CD4-positive, alpha-beta T cell treated with Interleukin-15 for 1 hour (primary cell): Measurements from ENCODE around the gene GOLGA6L7.
"Not testable (repeated sequence)": the region's sequence is repeated elsewhere in the genome, so short reads cannot be mapped to it uniquely, and the experiment has no call there.

Source experiments
- DNase-seq: peaks from one replicate; pipeline ENCODE4 v3.0.0-alpha.2; 2020

GOLGA6L7 gene

DNA sequence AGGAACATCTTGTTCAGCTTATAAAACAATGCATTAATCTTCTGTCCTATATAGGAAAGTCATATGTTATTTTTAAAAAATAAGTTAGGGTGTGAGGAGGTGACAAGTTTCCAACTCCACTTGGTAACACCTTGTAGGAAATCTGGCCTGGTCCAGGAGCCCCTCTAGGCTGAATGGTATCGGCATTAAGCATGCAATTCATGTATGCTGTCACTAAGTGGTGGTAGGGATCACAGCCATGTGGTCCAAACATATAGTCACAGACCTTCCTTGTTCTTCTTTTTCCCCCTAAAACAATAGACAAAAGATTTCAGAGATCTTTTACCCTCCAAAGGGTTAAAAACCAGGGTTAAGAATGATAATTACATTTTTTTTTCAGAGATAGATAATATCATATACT, 33.2 kb upstream of the GOLGA6L7 start:
- DNase-seq: no peak

DNA sequence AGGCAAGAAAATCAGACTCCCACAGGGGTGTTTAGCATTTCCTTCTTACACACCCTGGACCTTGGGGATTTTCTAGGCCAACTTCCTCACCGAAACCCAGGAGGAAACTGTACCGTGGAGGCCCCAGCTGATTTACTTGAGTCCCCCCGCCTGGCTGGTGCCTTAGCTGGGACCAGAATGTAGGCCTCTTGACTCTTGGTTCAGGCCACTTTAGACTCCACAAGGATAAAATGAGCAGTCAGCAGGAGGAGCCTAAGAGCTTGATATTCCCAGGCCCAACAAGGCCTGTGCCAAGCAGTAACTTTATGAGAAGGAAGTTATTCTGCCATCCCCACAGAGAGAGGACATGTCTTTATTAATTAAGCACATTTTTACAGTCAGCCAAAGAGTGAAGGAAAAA, 32.7 kb upstream of the GOLGA6L7 start:
- no peak for DNase-seq

DNA sequence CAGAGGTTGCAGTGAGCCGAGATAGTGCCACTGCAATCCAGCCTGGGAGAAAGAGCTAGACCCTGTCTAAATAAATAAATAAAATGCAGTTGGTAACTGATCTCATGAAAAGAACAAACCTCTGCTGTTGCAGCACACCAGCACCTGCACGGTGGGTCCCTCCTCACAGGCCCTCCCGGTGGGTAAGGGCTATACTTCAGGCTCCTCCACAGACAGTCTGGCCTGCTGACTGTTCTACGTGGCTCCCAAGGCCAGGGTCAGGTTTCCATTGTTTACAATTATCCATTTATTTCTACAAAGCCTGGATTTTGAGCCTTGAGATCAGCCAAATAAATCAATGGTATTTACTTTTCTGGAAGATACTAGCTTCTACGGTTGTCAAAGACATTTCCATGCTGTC, 32.2 kb upstream of the GOLGA6L7 start:
- no peak for DNase-seq

DNA sequence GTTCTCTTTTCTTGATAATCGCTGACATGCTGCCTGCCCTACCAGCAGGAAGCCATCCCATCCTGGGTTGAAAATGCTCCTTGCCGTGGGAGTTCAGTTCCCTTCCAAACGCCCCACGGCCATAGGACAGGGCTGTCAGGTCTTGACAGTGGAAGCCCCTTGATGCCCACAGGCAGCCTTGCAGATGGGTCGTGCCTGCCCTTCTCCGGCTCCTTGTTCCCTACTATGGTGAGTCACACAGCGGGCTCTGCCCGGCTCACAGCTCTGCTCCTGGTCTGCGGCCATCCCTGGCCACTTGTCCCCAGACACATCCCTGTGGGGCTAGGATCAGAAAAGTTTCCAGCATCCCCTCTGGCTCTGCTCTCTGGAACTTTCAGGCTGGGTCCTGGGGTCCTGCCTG, 31.1 kb upstream of the GOLGA6L7 start:
- no peak for DNase-seq

DNA sequence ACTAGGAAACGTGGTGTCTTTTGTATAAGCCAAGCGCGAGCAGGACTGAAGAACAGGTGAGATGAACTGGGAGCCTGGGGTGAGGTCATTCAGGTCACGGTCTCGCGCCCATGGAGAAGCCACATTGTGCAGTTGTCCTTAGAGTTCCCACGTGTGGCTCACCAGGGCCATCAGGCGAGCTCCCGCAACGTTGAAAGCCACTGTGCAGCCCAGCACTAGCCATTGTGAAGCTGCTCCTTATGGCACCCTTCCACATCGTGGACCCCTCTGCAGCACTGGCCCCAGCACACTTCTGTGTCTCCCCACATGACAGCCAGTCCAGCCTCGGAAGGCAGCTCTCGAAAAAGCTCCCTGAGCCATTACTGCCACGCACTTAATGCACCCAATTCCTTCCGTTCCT, 29.8 kb upstream of the GOLGA6L7 start:
- DNase-seq: no peak

DNA sequence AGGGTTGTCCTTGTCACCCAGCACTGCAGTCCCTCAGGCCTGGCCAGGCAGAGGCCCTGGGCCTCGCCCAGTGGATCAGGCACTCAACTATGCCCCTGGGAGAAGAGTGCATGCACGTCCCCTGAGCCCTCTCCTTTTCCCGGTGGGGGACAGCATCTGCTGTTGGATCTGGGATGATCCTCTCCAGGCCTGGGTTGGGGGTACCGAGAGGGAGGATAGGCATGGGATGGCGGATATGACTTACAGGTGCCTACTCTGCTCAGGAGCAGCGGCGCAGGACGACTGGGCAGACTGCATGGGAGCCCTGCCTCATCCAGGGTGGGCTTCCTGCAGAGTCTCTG, 28.4 kb upstream of the GOLGA6L7 start:
- no peak for DNase-seq

DNA sequence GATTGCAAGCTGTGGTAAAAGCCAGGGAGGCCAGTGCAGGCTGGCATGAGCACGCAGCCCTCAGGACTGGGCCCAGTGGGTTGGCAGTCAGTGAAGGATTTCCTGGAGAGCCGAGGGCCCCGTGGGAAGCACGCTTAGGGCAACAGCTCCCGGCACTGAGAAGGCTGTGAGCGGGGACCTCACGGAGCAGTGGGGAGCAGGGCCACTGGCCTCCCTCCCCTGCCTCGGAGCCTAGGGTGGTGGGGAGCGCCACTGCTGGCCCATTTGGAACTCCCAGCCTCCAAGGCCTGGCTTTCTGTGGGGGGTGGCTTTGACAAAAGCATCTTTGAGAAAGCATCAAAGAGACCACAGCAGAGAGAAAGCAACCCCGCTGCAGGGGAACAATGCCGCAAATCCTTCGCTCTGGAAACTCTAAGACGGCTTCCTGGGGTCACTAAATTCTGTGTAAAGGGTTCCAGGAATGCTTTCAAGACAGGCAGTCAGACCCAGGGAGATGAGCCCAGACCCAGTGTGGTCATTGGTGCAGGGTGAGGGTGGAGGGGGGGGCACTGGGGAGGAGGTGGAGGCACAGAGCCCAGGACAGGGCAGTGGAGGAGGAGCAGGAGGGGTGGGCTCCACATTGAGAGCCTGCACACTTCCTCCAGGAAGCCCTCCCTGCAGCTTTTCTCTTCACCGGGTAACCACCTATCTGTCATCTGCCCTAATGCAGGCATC, 27.8 kb upstream of the GOLGA6L7 start:
- DNase-seq: no peak

DNA sequence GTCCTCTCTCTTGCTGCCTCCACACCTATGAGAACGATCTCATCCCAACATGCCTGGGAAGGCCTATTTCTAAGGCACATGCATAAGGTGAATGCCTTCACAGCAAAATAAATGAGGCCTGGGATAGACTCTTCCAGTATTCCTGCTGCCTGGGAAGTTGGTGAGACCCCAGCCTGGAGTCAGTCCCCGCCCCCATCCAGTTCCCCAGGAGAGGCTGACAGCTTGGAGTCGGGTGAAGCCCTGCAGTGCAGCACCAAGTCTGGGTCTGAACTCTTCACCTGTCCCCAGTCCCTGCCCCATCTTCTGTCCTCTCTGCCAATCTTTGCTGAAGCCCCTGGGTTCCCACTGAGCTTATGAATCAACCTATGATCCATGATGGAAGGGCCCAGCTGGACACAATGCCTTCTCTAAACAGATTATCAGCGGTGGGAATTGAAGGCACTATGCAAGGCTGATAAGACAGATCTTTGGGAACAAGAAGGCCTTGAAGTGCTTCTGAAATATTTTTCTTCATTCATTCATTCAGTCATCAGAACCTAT, 27.1 kb upstream of the GOLGA6L7 start:
- no peak for DNase-seq

DNA sequence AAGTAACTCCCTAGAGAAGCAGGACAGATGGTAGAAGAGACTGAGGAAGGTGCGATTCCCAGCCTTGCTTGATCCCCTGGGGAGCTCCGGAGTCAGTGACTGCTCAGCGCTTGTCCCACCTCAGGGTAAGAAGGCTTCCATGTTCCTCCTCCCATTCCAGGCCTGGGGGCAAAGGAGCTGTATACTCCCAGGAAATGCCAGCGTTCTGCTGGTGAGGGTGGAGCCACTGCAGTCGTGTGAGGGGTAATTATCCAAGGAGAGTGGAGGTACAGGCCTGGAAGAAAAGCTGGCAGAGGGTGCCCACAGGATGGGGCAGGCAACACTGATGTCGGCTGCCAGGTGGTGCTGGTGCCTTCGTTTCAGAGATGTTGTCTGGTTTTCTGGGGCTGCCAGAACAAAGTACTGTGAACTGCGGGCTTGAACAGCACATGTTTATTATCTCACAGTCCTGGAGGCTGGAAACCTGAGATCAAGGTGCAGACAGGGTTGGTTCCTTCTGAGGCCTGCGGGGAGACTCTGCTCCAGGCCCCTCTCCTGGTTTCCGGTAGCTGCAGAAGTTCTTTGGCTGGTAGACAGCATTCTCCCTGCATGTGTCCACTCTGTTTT, 25.2 kb upstream of the GOLGA6L7 start:
- peak; percentile 36 for DNase-seq

DNA sequence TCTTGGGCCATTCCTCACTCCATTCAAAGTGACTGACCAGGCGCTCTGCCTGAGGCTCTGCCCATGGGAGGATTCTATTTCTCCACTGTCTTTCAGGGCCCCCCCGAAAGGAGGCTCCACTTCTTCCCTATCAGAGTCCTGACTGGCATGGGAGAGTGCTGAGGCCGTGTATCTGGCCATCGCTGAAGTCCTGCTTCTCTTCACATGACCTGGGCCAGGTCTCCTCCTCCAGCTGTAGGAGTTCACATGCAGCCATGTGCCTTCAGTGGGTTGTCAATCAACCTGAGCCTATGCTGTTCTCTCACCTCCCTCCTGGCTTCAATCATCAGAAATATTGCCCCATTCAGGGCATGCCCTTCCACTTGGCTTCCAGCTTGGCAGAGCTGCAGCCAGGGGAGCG, 24.6 kb upstream of the GOLGA6L7 start:
- no peak for DNase-seq

DNA sequence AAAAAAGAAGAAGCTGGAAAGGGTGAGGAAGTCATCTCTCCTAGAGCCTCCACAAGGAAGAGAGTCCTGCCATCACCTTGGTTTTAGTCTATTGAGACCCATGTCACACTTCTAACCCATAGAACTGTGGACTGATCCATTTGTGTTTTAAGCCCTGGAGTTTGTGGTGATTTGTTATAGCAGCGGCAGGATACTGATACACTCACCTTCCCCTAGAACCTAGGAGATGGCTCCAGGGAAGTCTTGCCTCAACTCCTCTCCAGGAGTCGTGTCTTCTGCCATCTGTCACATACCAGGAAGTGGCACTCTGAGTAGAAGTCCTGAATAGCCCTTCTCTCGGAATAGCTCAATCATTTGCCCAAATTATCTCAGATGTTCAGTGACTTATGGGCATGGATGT, 22.7 kb upstream of the GOLGA6L7 start:
- no peak for DNase-seq

DNA sequence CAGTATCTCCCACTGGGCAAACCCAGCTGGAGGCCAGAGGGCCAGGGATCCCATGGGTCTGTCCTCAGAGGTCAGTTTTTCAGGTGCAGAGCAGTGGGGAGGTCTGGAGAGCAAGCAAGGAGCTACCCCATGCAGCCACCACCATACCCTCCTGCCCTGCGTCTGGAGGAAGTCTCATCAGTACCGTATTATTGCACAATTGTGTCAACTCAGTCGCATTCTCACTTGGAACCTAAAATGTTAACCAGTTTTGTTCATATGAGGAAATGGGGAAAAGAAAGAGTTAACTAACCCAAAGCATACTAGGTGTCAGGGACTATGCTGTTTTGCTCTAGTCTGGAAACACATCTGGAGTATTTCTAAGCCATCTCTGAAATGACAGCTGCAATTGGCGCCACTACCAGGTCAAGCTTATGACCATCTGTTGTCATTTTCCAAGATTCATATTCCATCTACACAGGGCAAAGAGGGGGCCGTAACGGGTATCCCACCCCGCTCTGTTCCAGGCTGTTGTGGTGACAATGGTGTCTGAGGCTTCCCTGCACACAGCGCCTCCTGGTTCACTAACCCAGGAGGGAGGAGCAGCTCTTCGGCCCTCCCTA, 20.4 kb upstream of the GOLGA6L7 start:
- no peak for DNase-seq

DNA sequence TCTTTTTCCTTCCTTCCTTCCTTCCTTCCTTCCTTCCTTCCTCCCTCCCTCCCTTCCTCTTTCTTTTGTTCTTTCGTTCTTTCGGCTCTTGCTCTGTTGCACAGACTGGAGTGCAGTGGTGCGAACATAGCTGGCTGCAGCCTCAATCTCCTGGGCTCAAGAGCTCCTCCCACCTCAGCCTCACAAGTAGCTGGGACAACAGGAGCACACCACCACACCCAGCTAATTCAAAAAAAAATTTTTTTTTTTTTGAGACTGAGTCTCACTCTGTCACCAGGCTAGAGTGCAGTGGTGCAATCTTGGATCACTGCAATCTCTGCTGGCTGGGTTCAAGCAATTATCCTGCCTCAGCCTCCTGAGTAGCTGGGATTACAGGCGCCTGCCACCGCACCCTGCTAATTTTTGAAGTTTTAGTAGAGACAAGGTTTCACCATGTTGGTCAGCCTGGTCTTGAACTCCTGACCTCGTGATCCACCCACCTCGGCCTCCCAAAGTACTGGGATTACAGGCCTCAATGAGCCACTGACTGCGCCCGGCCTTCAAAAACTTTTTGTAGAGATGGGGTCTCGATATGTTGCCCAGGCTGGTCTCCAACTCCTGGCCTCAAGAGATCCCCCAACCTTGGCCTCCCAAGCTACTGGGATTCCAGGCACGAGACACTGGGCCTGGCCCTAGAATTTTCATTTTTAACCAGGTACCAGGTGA, 13.3 kb upstream of the GOLGA6L7 start:
- not testable (repeated sequence) for DNase-seq

DNA sequence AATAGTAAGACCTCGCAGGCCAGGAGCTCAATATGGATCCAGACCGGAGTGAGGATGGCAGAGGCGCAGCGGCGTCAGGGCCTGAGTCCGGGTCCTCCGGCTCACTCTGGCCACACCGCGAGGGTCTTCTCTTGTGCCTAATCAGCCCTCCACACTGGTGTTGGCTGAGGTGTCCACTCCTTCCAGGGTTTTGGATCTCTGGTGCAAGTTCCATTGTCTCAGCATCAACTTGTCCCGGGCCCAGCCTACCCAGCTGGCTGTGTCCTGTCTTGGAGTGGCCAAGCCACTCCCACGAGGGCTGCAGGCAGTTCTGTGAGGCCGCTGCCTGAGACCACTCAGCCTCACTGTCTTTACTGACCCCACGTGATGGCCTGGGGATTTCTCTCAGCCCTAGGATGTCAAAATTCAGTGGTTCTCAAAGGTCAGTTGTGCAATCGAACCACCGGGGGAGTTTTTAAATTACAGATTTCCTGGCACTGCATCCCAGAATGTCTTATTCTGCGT, 12.6 kb upstream of the GOLGA6L7 start:
- no peak for DNase-seq

DNA sequence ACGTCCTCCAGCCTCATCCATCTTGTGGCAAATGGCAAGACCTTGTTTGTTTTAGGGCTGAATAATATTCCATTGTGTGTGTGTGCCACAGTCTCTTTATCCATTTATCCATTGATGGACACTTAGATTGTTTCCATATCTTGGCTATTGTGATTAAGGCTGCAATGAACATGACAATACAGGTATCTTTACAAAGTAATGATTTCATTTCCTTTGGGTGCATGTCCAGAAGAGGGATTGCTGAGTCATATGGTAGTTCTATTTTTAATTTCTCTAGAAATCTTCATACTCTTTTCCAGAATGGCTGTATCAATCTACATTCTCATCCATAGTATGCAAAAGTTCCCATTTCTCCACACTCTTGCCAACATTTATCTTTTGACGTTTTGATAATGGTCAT, 6.1 kb upstream of the GOLGA6L7 start:
- DNase-seq: not testable (repeated sequence)

DNA sequence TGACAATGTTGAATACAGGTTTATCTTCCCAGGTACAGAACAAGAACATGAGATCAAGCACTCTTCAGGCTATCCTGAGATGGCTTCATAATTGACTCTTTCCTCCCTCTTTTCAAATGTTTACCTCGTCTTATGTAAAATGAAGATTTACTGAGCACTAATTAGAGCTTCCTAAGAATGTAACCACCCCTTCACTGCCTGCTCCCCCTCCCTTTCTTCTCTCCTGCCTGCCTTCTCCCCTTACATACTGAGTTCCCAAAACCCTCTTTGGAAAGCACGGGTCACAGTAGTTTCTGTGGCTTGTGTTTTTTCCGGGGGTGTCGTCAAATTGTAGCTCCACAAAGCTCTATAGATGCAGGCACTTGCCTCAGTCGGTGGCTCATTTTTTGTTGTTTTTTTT, 5.2 kb upstream of the GOLGA6L7 start:
- not testable (repeated sequence) for DNase-seq

DNA sequence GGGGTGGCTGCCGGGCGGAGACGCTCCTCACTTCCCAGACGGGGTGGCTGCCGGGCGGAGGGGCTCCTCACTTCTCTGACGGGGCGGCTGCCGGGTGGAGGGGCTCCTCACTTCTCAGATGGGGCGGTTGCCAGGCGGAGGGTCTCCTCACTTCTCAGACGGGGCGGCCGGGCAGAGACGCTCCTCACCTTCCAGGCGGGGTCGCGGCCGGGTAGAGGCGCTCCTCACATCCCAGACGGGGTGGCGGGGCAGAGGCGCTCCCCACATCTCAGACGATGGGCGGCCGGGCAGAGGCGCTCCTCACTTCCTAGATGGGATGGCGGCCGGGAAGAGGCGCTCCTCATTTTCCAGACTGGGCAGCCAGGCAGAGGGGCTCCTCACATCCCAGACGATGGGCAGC, 1.3 kb upstream of the GOLGA6L7 start:
- DNase-seq: not testable (repeated sequence)

DNA sequence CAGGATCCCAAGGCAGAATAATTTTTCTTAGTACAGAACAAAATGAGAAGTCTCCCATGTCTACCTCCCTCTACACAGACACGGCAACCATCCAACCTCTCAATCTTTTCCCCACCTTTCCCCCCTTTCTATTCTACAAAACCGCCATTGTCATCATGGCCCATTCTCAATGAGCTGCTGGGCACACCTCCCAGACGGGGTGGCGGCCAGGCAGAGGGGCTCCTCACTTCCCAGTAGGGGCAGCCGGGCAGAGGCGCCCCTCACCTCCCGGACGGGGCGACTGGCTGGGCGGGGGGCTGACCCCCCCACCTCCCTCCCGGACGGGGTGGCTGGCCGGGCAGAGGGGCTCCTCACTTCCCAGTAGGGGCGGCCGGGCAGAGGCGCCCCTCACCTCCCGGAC, 827 bp upstream of the GOLGA6L7 start:
- DNase-seq: not testable (repeated sequence)

DNA sequence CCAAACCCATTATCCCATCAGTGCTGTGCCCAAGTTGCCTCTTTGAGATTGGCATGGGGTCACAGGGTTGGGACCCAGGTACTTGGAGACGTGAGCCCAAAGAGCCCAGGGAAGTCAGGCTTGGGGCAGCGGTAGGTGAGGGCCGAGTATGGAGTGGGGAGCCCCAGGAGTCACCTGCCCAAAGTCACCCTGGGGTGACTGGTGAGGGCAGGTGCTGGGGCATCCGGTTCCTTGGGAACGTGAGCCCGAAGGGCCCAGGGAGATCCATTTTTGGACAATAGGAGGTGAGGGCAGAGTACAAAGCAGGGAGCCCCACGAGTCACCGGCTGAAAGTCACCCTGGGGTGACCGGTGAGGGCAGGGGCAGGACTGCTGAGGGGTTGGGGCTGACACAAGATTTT, 485 bp downstream of the GOLGA6L7 start:
- DNase-seq: not testable (repeated sequence)

DNA sequence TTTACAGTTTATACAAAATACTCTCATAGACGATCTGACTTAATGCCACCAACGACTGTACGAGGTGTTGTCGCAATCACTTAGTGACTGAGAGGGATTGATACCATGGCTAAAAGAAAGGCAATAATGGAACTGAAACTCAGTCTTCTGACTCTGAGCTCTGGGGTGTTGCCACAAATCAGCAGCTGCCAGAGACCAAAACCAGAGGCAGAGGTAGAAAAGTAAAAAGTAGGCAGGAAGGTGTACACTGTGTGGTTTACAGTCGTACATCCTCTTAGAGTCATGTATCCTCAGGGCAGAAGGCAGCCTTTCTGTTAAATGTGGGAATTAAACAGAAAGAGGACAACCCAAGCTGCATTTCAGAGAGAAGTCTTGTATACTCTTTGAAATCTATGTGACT, 1.2 kb downstream of the GOLGA6L7 start:
- not testable (repeated sequence) for DNase-seq

DNA sequence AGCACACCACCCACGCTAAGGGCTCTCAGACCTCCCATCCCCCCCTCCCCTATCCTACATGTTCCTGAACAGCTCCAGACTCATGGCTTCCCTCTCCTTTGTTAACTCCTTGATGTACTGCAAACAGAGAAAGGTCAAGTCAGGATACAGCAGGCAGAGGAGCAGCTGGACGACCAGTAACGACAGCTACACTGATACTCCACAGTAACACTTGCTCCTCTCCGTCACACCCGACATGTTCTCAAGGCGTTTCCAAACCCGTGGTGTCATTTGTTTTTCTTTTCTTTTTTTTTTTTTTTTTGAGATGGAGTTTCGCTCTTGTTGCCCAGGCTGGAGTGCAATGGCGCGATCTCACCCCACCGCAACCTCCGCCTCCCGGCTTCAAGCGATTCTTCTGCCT, 4.3 kb downstream of the GOLGA6L7 start:
- not testable (repeated sequence) for DNase-seq

DNA sequence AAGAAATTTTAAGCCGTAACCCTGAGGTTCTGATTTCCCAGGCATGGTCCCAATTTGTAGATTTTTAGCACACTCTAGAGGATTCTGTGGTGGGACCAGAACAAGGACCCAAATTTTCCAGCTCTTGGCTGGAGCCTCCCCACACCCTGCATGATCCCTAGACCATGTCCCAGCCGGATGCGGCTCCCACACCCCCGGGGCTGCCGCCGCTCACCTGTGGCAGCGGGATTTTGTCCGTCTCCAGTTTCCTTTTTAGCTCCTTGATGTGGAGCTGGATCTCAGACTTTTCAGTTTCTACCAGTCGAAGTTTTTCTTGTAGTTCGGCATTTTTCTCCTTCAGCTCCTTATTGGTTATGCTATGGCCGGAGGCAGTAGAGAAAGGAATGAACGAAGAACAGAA, 4.9 kb downstream of the GOLGA6L7 start:
- DNase-seq: not testable (repeated sequence)

DNA sequence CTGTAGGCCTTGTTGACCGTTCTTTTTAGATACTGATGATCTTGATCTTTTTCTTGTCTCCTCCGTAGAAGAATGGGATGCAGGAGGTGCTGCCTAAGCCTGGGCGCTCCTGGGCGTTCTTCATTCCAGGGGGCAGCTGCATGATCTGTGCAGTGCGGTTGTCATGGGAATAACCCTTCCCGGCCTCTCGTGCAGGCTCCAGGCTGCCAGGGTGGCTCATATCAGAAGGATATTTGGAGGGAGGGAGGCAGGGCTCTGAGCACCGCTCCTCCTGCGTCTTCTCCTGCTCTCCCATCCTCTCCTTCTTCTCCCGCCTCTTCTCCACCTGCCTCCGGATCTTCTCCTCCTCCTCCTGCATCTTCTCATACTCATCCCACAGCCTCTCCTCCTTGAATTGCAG, 6.2 kb downstream of the GOLGA6L7 start:
- DNase-seq: not testable (repeated sequence)
